ENCODE results near the gene DIP2B.
"Not testable (repeated sequence)": the region's sequence is repeated elsewhere in the genome, so short reads cannot be mapped to it uniquely, and the experiment has no call there.

The DIP2B gene

GRCh38 chr12:50751948-50752721, 247.3 kb downstream of the DIP2B start:
- no peaks in the 10 kb centered on the region for H3K4me1 ChIP-seq (ENCODE audit: control insufficient read depth, insufficient read depth, low read length)
- H3K27me3 ChIP-seq (ENCODE audit: control insufficient read depth, insufficient read depth, low read length): no peaks in the 10 kb centered on the region
- peaks cover 7% of the 10 kb centered on the region for H3K36me3 ChIP-seq (ENCODE audit: insufficient read depth, low read length)
- H3K9ac ChIP-seq (ENCODE audit: low read depth, low read length): no peak overlapping the region
- no peak overlapping the region for H3K4me2 ChIP-seq (ENCODE audit: low read length)
- no peaks in the 10 kb centered on the region for H3K9me3 ChIP-seq (replicated peaks; ENCODE audit: low read length)
- H3K4me3 ChIP-seq (ENCODE audit: low read length): no peak overlapping the region

GRCh38 chr12:50753232-50753769, 248.5 kb downstream of the DIP2B start:
- Histone ChIP-seq H3K27me3 (ENCODE audit: control insufficient read depth, insufficient read depth, low read length) (no peaks in the 10 kb centered on the region), H3K4me1 (ENCODE audit: control insufficient read depth, insufficient read depth, low read length) (no peaks in the 10 kb centered on the region), H3K36me3 (ENCODE audit: insufficient read depth, low read length) (peaks cover 3% of the 10 kb centered on the region), H3K4me2 (ENCODE audit: low read length) (no peak overlapping the region), H3K9me3 (replicated peaks; ENCODE audit: low read length) (no peaks in the 10 kb centered on the region), H3K9ac (ENCODE audit: low read depth, low read length) (no peak overlapping the region), H3K4me3 (ENCODE audit: low read length) (no peak overlapping the region)

GRCh38 chr12:50763639-50764285, 259.0 kb downstream of the DIP2B start, which contains the start of gene ATF1:
Gene ATF1, plus strand, starts transcription at chr12:50764101. Its CDS starts 16,045 bp downstream, at chr12:50780146.
- Histone ChIP-seq H3K9me3 (replicated peaks; ENCODE audit: low read length) (no peaks in the 10 kb centered on the region), H3K9ac (ENCODE audit: low read depth, low read length) (peak within 1 kb of the TSS; percentile 97), H3K4me2 (ENCODE audit: low read length) (peak within 1 kb of the TSS; percentile 96), H3K4me3 (ENCODE audit: low read length) (peak within 1 kb of the TSS; percentile 93), H3K4me1 (ENCODE audit: control insufficient read depth, insufficient read depth, low read length) (peaks cover 7% of the 10 kb centered on the region), H3K36me3 (ENCODE audit: insufficient read depth, low read length) (no peaks in the 10 kb centered on the region), H3K27me3 (ENCODE audit: control insufficient read depth, insufficient read depth, low read length) (no peaks in the 10 kb centered on the region)

GRCh38 chr12:50764286-50765094, 259.7 kb downstream of the DIP2B start:
- Histone ChIP-seq H3K4me1 (ENCODE audit: control insufficient read depth, insufficient read depth, low read length) (peaks cover 7% of the 10 kb centered on the region), H3K4me3 (ENCODE audit: low read length) (peak overlapping the region; percentile 93), H3K36me3 (ENCODE audit: insufficient read depth, low read length) (no peaks in the 10 kb centered on the region), H3K27me3 (ENCODE audit: control insufficient read depth, insufficient read depth, low read length) (no peaks in the 10 kb centered on the region), H3K9me3 (replicated peaks; ENCODE audit: low read length) (no peaks in the 10 kb centered on the region), H3K4me2 (ENCODE audit: low read length) (peak overlapping the region; percentile 96), H3K9ac (ENCODE audit: low read depth, low read length) (peak overlapping the region; percentile 97)

- Histone ChIP-seq H3K9ac (ENCODE audit: low read depth, low read length) (peak overlapping the region; percentile 97), H3K36me3 (ENCODE audit: insufficient read depth, low read length) (no peaks in the 10 kb centered on the region), H3K27me3 (ENCODE audit: control insufficient read depth, insufficient read depth, low read length) (no peaks in the 10 kb centered on the region), H3K4me3 (ENCODE audit: low read length) (peak overlapping the region; percentile 93), H3K4me1 (ENCODE audit: control insufficient read depth, insufficient read depth, low read length) (peaks cover 7% of the 10 kb centered on the region), H3K4me2 (ENCODE audit: low read length) (peak overlapping the region; percentile 96), H3K9me3 (replicated peaks; ENCODE audit: low read length) (no peaks in the 10 kb centered on the region)
These were observed 260.5 kb downstream of the DIP2B start for GRCh38 chr12:50765095-50765911.

GRCh38 chr12:50768391-50768790, 263.6 kb downstream of the DIP2B start:
- H3K9me3 ChIP-seq (replicated peaks; ENCODE audit: low read length): no peaks in the 10 kb centered on the region
- no peak overlapping the region for H3K9ac ChIP-seq (ENCODE audit: low read depth, low read length)
- no peak overlapping the region for H3K4me3 ChIP-seq (ENCODE audit: low read length)
- H3K36me3 ChIP-seq (ENCODE audit: insufficient read depth, low read length): peaks cover 7% of the 10 kb centered on the region
- H3K4me1 ChIP-seq (ENCODE audit: control insufficient read depth, insufficient read depth, low read length): peaks cover 7% of the 10 kb centered on the region
- no peaks in the 10 kb centered on the region for H3K27me3 ChIP-seq (ENCODE audit: control insufficient read depth, insufficient read depth, low read length)
- H3K4me2 ChIP-seq (ENCODE audit: low read length): no peak overlapping the region

GRCh38 chr12:50768813-50769212, 264.0 kb downstream of the DIP2B start:
- H3K9ac ChIP-seq (ENCODE audit: low read depth, low read length); H3K4me1 ChIP-seq (ENCODE audit: control insufficient read depth, insufficient read depth, low read length); H3K9me3 ChIP-seq (replicated peaks; ENCODE audit: low read length); H3K36me3 ChIP-seq (ENCODE audit: insufficient read depth, low read length); H3K4me2 ChIP-seq (ENCODE audit: low read length); H3K4me3 ChIP-seq (ENCODE audit: low read length); H3K27me3 ChIP-seq (ENCODE audit: control insufficient read depth, insufficient read depth, low read length): not testable (repeated sequence)

GRCh38 chr12:50771409-50771808, 266.6 kb downstream of the DIP2B start:
- Histone ChIP-seq H3K4me1 (ENCODE audit: control insufficient read depth, insufficient read depth, low read length) (no peaks in the 10 kb centered on the region), H3K4me3 (ENCODE audit: low read length) (no peak overlapping the region), H3K9me3 (replicated peaks; ENCODE audit: low read length) (no peaks in the 10 kb centered on the region), H3K4me2 (ENCODE audit: low read length) (no peak overlapping the region), H3K36me3 (ENCODE audit: insufficient read depth, low read length) (peaks cover 7% of the 10 kb centered on the region), H3K27me3 (ENCODE audit: control insufficient read depth, insufficient read depth, low read length) (no peaks in the 10 kb centered on the region), H3K9ac (ENCODE audit: low read depth, low read length) (no peak overlapping the region)

- H3K4me1 ChIP-seq (ENCODE audit: control insufficient read depth, insufficient read depth, low read length): no peaks in the 10 kb centered on the region
- H3K36me3 ChIP-seq (ENCODE audit: insufficient read depth, low read length): peaks cover 7% of the 10 kb centered on the region
- H3K27me3 ChIP-seq (ENCODE audit: control insufficient read depth, insufficient read depth, low read length): no peaks in the 10 kb centered on the region
- no peak overlapping the region for H3K4me2 ChIP-seq (ENCODE audit: low read length)
- H3K9ac ChIP-seq (ENCODE audit: low read depth, low read length): no peak overlapping the region
- no peak overlapping the region for H3K4me3 ChIP-seq (ENCODE audit: low read length)
- H3K9me3 ChIP-seq (replicated peaks; ENCODE audit: low read length): no peaks in the 10 kb centered on the region
These were observed 267.7 kb downstream of the DIP2B start for GRCh38 chr12:50772470-50772869.

- Histone ChIP-seq H3K36me3 (ENCODE audit: insufficient read depth, low read length) (peaks cover 7% of the 10 kb centered on the region), H3K9ac (ENCODE audit: low read depth, low read length) (no peak overlapping the region), H3K9me3 (replicated peaks; ENCODE audit: low read length) (no peaks in the 10 kb centered on the region), H3K27me3 (ENCODE audit: control insufficient read depth, insufficient read depth, low read length) (no peaks in the 10 kb centered on the region), H3K4me3 (ENCODE audit: low read length) (no peak overlapping the region), H3K4me1 (ENCODE audit: control insufficient read depth, insufficient read depth, low read length) (no peaks in the 10 kb centered on the region), H3K4me2 (ENCODE audit: low read length) (no peak overlapping the region)
These were observed 268.1 kb downstream of the DIP2B start for GRCh38 chr12:50772877-50773276.

All from skeletal muscle satellite cell (primary cell).